A549 treated with AZD9567 at 1 μM for 4 hours (cell line): ENCODE results near the gene OR2T33. TPM values are rescaled to one million over a fixed set of nuclear protein-coding genes. Genes with fewer than 3 reads are reported as not detected.

ENCODE experiments used
- total RNA-seq: library from RNA; stranded (reverse); fragments of 200-300 nt; extraction: Qiagen RNA extraction; gene quantifications from 5 replicates; pipeline ENCODE4 v1.2.3, GENCODE V29; 2022; ENCODE audit not compliant: insufficient read depth

The OR2T33 gene, protein sequence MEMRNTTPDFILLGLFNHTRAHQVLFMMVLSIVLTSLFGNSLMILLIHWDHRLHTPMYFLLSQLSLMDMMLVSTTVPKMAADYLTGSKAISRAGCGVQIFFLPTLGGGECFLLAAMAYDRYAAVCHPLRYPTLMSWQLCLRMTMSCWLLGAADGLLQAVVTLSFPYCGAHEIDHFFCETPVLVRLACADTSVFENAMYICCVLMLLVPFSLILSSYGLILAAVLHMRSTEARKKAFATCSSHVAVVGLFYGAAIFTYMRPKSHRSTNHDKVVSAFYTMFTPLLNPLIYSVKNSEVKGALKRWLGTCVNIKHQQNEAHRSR
- total RNA-seq = not detected in 5 replicates

DNA sequence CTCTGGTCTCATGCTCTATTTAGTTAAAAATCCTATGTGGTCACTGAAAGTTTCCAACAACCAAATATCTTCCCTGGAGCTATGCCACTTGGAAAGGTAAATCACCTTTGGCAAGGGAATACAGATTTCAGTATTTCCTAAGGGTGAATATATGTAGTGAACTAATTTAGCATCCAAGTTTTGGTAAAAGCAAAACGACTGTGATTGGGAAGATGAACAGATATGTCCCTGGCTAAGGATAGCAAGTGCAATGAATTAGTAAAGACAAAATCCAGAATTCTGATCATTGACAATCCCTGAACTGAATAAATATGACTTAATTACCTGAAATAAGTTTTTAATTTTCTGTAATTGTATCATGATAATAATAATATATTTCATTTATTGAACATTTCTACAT lies at the start of gene OR2T33:
TSS of gene OR2T33 (minus strand) at position 101 of the 400 bp plus-strand sequence. CDS start 4,162 bp downstream, outside the sequence.

GRCh38 chr1:248324468-248324867 lies 46.7 kb upstream of the OR2T33 start, which contains the start of gene OR2M7:
TSS of gene OR2M7 (minus strand) at chr1:248324568. CDS start at chr1:248324568, 0 bp downstream.

DNA sequence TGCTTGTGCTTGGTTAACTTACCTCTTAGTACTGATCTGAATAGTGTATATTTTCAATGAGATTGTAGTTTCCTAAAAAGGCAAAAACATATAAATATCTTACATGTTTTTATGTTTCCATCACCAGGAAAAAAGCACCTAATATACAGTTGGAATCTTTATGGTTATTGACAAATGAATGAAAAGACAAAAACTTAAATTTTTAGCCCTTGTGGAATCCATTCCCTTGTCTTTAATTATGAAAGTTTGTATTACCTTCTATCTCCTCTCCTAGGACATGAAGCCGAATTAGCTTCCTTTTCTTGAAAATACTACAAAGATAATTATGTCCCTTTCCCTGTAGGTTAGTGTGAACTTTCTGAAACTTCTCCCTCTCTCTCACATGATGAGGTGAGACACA lies 25.5 kb upstream of the OR2T33 start, which contains the start of gene OR2T12:
TSS of gene OR2T12 (minus strand) at position 101 of the 400 bp plus-strand sequence. CDS start 7,846 bp downstream, outside the sequence.

DNA sequence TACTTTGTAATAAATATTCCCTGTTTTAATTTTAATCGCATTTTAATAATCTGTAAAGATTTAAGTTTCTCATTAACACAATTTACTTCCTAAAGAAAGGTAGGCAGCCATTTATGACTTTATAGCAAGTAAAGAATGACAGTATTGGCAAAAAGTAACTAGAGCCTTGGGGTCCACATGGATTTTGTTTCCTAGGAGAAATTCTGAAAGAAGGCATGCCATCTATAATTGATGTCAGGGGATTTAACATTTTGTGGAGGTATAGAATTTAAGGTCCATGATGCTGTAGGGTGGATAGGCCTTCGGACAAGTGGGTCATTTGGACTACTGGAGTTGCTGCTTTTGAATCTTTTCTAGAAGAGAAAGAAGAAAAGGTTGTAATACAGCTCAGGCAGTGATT lies 46.7 kb downstream of the OR2T33 start, which contains the start of gene OR2M4:
TSS of gene OR2M4 (plus strand) at position 301 of the 400 bp plus-strand sequence. CDS start 7,512 bp downstream, outside the sequence.

Other genes starting within 250 kb of the OR2T33 start
- not detected in 5 replicates for gene OR2L2, start 247.9 kb downstream of the OR2T33 start, total RNA-seq
- not detected in 5 replicates for gene OR2L3, start 231.1 kb downstream of the OR2T33 start, total RNA-seq
- not detected in 5 replicates for gene OR2L13, start 182.8 kb downstream of the OR2T33 start, total RNA-seq
- not detected in 5 replicates for gene OR2M5, start 132.8 kb downstream of the OR2T33 start, total RNA-seq
- not detected in 5 replicates for gene OR2M2, start 103.2 kb downstream of the OR2T33 start, total RNA-seq
- not detected in 5 replicates for gene OR2M3, start 80.7 kb downstream of the OR2T33 start, total RNA-seq
- gene OR2M4, start 46.6 kb downstream of the OR2T33 start, total RNA-seq = not detected in 5 replicates
- gene OR2T12, start 25.4 kb upstream of the OR2T33 start, total RNA-seq = not detected in 5 replicates
- not detected in 5 replicates for gene OR2M7, start 46.6 kb upstream of the OR2T33 start, total RNA-seq
- not detected in 5 replicates for gene OR14C36, start 70.8 kb upstream of the OR2T33 start, total RNA-seq
- gene OR2T4, start 83.7 kb upstream of the OR2T33 start, total RNA-seq = not detected in 5 replicates
- gene OR2T6, start 97.8 kb upstream of the OR2T33 start, total RNA-seq = not detected in 5 replicates
- not detected in 5 replicates for gene OR2T1, start 125.1 kb upstream of the OR2T33 start, total RNA-seq
- not detected in 5 replicates for gene OR2T2, start 167.7 kb upstream of the OR2T33 start, total RNA-seq
- not detected in 5 replicates for gene OR2T3, start 195.4 kb upstream of the OR2T33 start, total RNA-seq
- not detected in 5 replicates for gene OR2T5, start 210.6 kb upstream of the OR2T33 start, total RNA-seq
- gene OR2G6, start 230.1 kb upstream of the OR2T33 start, total RNA-seq = not detected in 5 replicates